Skin of body (tissue), 2 donors: ENCODE data around the gene LRRC4C. TPM values are rescaled to one million over a fixed set of nuclear protein-coding genes. Genes with fewer than 3 reads are reported as not detected.

ENCODE experiments used
- DNase-seq: peaks from one replicate; lab custom pipeline; 2025; lab: John Stamatoyannopoulos, UW
- total RNA-seq: library from RNA; depleted of rRNA; stranded (reverse); fragments of >200 nt; gene quantifications from one replicate; pipeline ENCODE4 v1.2.3, GENCODE V29; 2014

Gene LRRC4C
- total RNA-seq, 1 donor from 2014 or later: 4.2 TPM

- DNase-seq: peak; percentile 2
Measured at GRCh38 chr11:40514124-40514523, 945.3 kb downstream of the LRRC4C start.

GRCh38 chr11:40513281-40513680, 946.2 kb downstream of the LRRC4C start:
- no peak for DNase-seq

- DNase-seq: no peak
Measured at GRCh38 chr11:40508303-40508702, 951.1 kb downstream of the LRRC4C start.

GRCh38 chr11:40506226-40506625, 953.2 kb downstream of the LRRC4C start:
- DNase-seq: no peak

- no peak for DNase-seq
Measured at GRCh38 chr11:40491341-40491740, 968.1 kb downstream of the LRRC4C start.

- DNase-seq: no peak
Measured at GRCh38 chr11:40467771-40468170, 991.7 kb downstream of the LRRC4C start.

- no peak for DNase-seq
Measured at GRCh38 chr11:40445391-40445790, 1014.1 kb downstream of the LRRC4C start.

- no peak for DNase-seq
Measured at GRCh38 chr11:40444151-40444550, 1015.3 kb downstream of the LRRC4C start.

- DNase-seq: no peak
Measured at GRCh38 chr11:40435344-40435743, 1024.1 kb downstream of the LRRC4C start.

GRCh38 chr11:40434926-40435325, 1024.5 kb downstream of the LRRC4C start:
- no peak for DNase-seq

GRCh38 chr11:40432358-40432757, 1027.1 kb downstream of the LRRC4C start:
- DNase-seq: no peak

GRCh38 chr11:40425168-40425567, 1034.3 kb downstream of the LRRC4C start:
- no peak for DNase-seq

GRCh38 chr11:40421208-40421981, 1038.1 kb downstream of the LRRC4C start:
- no peak for DNase-seq

- no peak for DNase-seq
Measured at GRCh38 chr11:40417627-40418026, 1041.8 kb downstream of the LRRC4C start.

- no peak for DNase-seq
Measured at GRCh38 chr11:40407355-40407754, 1052.1 kb downstream of the LRRC4C start.

- DNase-seq: no peak
Measured at GRCh38 chr11:40405614-40406013, 1053.8 kb downstream of the LRRC4C start.

- DNase-seq: no peak
Measured at GRCh38 chr11:40403321-40403720, 1056.1 kb downstream of the LRRC4C start.

- DNase-seq: no peak
Measured at GRCh38 chr11:40401132-40401853, 1058.2 kb downstream of the LRRC4C start.

GRCh38 chr11:40397141-40397540, 1062.3 kb downstream of the LRRC4C start:
- DNase-seq: peak; percentile 35

GRCh38 chr11:40393511-40393910, 1065.9 kb downstream of the LRRC4C start:
- no peak for DNase-seq

GRCh38 chr11:40391679-40392078, 1067.8 kb downstream of the LRRC4C start:
- DNase-seq: no peak

- DNase-seq: no peak
Measured at GRCh38 chr11:40388097-40388818, 1071.2 kb downstream of the LRRC4C start.
